ENCODE measurements around the gene LY6G6C. TPM values are rescaled to one million over a fixed set of nuclear protein-coding genes. Genes with fewer than 3 reads are reported as not detected.

The LY6G6C gene
- total RNA-seq, 1 donor from 2014 or later = not detected

DNA sequence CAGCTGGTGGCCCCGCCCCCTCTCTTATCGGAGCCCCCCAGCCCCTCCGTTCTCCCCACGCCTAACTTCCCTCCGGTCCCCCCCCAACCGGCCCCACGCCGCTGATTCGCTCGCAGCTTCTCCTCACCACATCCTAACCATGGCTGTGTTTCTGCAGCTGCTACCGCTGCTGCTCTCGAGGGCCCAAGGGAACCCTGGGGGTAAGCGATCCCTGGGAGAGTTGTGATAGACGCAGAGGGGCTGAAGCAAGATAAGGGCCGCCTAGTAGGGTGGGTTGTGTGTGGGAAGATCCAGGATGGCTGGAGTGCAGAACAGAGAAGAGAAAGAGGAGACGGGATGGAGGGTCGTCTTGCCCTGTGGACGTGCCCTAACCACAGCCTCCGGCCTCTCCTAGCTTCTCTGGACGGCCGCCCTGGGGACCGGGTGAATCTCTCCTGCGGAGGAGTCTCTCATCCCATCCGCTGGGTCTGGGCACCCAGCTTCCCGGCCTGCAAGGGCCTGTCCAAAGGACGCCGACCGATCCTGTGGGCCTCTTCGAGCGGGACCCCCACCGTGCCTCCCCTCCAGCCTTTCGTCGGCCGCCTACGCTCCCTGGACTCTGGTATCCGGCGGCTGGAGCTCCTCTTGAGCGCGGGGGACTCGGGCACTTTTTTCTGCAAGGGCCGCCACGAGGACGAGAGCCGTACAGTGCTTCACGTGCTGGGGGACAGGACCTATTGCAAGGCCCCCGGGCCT, 1.9 kb upstream of the LY6G6C start, which contains the start of gene MPIG6B:
TSS of gene MPIG6B (plus strand) at position 129 of the 735 bp plus-strand sequence. CDS start at position 140, 11 bp downstream.
- Histone ChIP-seq H3K27ac (no peak within 1 kb of the TSS), H3K4me3 (no peak within 1 kb of the TSS), H3K36me3 (peaks cover 22% of the 10 kb centered on the region), H3K9me3 (no peaks in the 10 kb centered on the region), H3K27me3 (ENCODE audit: low read depth) (no peaks in the 10 kb centered on the region), H3K4me1 (peaks cover 30% of the 10 kb centered on the region)
- TF ChIP-seq, protein P1, sequence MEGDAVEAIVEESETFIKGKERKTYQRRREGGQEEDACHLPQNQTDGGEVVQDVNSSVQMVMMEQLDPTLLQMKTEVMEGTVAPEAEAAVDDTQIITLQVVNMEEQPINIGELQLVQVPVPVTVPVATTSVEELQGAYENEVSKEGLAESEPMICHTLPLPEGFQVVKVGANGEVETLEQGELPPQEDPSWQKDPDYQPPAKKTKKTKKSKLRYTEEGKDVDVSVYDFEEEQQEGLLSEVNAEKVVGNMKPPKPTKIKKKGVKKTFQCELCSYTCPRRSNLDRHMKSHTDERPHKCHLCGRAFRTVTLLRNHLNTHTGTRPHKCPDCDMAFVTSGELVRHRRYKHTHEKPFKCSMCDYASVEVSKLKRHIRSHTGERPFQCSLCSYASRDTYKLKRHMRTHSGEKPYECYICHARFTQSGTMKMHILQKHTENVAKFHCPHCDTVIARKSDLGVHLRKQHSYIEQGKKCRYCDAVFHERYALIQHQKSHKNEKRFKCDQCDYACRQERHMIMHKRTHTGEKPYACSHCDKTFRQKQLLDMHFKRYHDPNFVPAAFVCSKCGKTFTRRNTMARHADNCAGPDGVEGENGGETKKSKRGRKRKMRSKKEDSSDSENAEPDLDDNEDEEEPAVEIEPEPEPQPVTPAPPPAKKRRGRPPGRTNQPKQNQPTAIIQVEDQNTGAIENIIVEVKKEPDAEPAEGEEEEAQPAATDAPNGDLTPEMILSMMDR (IDR thresholded peaks at IDR 0.05) = no peak
- DNase-seq (no peak), ATAC-seq (no peak)
- intact Hi-C loops (cut with DNase I) = no loop called here

DNA sequence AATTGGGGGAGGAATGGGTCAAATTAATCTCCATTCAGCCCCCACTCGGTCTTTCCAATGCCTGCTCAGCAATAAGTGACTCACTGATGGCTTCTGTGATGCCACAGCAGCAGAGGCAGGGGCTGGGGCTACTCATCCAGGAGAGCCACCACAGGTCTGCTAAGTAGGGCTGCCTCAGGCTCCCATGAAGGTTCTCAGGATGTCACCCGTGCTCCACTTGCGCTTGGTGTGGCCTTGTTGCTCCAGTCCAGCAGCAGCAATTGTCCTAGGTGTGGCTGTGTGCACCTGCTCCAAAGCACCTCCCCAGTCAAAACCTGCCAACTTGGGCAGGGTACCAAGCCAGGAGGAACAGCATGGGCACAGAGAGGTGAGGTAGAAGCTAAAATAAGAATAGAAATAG, 627 bp upstream of the LY6G6C start:
- TF ChIP-seq, protein P1 (IDR thresholded peaks at IDR 0.05) = no peak
- H3K36me3 ChIP-seq = peaks cover 12% of the 10 kb centered on the region
- H3K27me3 ChIP-seq (ENCODE audit: low read depth) = no peaks in the 10 kb centered on the region
- ATAC-seq (no peak), DNase-seq (peak; percentile 24)
- peaks cover 17% of the 10 kb centered on the region for H3K4me1 ChIP-seq
- intact Hi-C loops (cut with DNase I) = no loop called here
- no peaks in the 10 kb centered on the region for H3K9me3 ChIP-seq
- no peak overlapping the region for H3K4me3 ChIP-seq
- H3K27ac ChIP-seq = no peak overlapping the region

DNA sequence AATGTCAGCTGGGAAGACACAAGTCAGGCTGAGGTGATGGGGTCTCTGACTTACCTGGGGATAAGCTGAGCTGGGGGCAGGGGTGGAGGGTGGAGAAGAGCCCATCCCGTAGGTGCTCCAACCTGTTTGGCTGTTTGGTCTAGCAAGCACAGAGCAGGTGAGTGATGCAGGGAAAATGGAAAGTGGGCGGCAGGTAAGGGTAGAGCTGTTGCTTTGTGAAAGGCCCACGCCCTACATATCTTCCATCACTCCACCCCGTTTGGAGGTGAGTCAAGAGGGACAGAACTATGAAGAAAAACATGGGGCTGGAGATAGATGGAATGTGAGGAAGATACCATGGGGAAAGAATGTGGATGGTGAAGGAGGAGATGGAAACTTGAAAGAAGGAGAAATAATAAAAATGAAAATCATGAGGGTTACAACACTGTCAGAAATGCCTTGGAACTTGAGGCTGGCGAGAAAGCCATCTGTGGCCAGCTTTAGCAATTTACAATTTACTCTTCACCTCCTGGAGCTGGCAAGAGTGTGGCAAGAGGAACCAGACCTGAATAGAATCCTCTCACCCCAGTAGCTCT, 1.3 kb downstream of the LY6G6C start:
- ATAC-seq (no peak), DNase-seq (peak; percentile 2)
- Histone ChIP-seq H3K9me3 (no peaks in the 10 kb centered on the region), H3K36me3 (no peaks in the 10 kb centered on the region), H3K27ac (no peak overlapping the region), H3K4me3 (no peak overlapping the region), H3K27me3 (ENCODE audit: low read depth) (no peaks in the 10 kb centered on the region), H3K4me1 (no peaks in the 10 kb centered on the region)
- TF ChIP-seq, protein P1 (IDR thresholded peaks at IDR 0.05) = no peak
- intact Hi-C loops (cut with DNase I) = no loop called here

DNA sequence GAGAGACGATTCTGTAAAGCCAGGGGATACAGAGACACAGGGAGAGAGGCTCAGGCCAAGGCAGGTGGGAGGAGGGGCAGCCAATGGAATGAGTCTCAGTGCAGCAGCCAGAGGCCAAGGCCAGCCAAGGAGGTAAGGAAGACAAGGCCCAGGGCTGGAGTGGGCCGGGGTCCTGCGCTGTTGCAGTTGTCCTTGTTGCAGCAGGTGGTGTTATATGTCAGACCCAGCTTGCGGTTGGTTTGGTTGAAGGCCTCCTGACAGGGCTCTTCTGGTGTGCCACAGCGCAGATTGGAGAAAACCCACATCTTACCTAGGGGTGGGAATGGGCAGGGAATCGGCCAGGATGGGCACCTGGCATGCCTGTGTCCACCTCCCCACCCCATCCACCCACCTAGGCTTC, 2.5 kb downstream of the LY6G6C start:
- Histone ChIP-seq H3K27ac (peak overlapping the region; percentile 18), H3K36me3 (no peaks in the 10 kb centered on the region), H3K4me1 (no peaks in the 10 kb centered on the region), H3K9me3 (no peaks in the 10 kb centered on the region), H3K4me3 (no peak overlapping the region), H3K27me3 (ENCODE audit: low read depth) (no peaks in the 10 kb centered on the region)
- intact Hi-C loops (cut with DNase I) = no loop called here
- DNase-seq = no peak
- TF ChIP-seq, protein P1 (IDR thresholded peaks at IDR 0.05) = no peak
- no peak for ATAC-seq

DNA sequence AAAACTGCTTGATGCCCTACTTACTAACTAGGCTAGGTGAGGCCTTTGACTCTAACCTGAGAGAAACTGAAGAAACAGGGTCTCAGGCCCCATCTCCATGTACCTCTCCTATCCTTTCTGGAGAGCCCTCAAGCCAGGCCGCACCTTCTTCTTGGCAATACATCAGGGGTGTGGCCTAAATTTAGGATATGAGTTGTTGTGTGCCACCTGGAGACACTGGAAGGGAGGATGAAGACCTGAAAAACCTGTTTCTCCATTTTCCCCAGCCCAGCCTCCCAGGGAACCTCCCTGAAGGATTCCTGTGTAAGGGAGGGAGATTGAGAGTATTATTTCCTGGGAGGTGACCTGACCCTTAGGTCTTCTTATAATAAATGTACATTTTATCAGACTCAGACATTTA, 3.3 kb downstream of the LY6G6C start:
- intact Hi-C loops (cut with DNase I) = no loop called here
- Histone ChIP-seq H3K27me3 (ENCODE audit: low read depth) (no peaks in the 10 kb centered on the region), H3K27ac (peak overlapping the region; percentile 18), H3K36me3 (no peaks in the 10 kb centered on the region), H3K9me3 (no peaks in the 10 kb centered on the region), H3K4me3 (no peak overlapping the region), H3K4me1 (no peaks in the 10 kb centered on the region)
- ATAC-seq (peak; percentile 76 to 84), DNase-seq (peak; percentile 48)
- TF ChIP-seq, protein P1 (IDR thresholded peaks at IDR 0.05) = no peak
